Hair follicular keratinocyte (primary cell): Measurements from ENCODE around the gene UGGT2. TPM values are rescaled to one million over a fixed set of nuclear protein-coding genes. Genes with fewer than 3 reads are reported as not detected.

Experiments
- total RNA-seq: library from RNA; depleted of rRNA; stranded (reverse); fragments of >200 nt; gene quantifications from 2 replicates; pipeline ENCODE4 v1.2.3, GENCODE V29; 2015

Gene UGGT2, protein sequence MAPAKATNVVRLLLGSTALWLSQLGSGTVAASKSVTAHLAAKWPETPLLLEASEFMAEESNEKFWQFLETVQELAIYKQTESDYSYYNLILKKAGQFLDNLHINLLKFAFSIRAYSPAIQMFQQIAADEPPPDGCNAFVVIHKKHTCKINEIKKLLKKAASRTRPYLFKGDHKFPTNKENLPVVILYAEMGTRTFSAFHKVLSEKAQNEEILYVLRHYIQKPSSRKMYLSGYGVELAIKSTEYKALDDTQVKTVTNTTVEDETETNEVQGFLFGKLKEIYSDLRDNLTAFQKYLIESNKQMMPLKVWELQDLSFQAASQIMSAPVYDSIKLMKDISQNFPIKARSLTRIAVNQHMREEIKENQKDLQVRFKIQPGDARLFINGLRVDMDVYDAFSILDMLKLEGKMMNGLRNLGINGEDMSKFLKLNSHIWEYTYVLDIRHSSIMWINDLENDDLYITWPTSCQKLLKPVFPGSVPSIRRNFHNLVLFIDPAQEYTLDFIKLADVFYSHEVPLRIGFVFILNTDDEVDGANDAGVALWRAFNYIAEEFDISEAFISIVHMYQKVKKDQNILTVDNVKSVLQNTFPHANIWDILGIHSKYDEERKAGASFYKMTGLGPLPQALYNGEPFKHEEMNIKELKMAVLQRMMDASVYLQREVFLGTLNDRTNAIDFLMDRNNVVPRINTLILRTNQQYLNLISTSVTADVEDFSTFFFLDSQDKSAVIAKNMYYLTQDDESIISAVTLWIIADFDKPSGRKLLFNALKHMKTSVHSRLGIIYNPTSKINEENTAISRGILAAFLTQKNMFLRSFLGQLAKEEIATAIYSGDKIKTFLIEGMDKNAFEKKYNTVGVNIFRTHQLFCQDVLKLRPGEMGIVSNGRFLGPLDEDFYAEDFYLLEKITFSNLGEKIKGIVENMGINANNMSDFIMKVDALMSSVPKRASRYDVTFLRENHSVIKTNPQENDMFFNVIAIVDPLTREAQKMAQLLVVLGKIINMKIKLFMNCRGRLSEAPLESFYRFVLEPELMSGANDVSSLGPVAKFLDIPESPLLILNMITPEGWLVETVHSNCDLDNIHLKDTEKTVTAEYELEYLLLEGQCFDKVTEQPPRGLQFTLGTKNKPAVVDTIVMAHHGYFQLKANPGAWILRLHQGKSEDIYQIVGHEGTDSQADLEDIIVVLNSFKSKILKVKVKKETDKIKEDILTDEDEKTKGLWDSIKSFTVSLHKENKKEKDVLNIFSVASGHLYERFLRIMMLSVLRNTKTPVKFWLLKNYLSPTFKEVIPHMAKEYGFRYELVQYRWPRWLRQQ (N-terminal part only)
- 13.9 and 29.6 TPM in 2 replicates for total RNA-seq

GRCh38 chr13:96053003-96053703 is at the start of gene UGGT2:
Gene UGGT2, minus strand, starts transcription at chr13:96053401. Its CDS starts 89 bp downstream, at chr13:96053312.

DNA sequence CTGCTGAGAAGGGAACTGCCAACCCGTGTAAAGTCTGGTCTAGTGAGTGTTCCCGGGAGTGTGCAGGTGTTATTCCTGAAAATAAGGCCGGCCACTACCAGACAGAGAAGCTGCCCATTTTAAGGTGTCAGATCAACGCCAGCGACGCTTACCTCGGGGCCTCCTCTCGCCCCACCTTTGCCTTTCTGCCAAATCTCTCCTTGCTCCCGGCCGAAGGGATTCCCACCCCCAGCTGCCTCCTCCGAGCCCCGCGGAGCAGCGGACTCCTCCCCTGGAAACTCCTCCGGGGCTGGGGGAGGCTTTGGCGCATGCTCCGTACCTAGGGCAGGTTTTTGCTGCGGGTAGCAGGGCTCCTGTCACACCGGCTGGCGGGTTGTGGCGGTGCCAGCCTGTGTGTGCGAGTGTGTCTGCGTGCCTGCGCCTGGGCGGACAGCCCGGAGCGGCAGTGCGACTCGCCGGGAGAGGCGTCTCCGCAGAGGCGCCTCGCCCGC is 36.6 kb upstream of the UGGT2 start, which contains the start of gene HS6ST3:
HS6ST3 (plus strand) TSS at position 359 of the 491 bp plus-strand sequence.

Other genes with a start within 250 kb of the UGGT2 start
- gene HS6ST3, start 36.7 kb upstream of the UGGT2 start, total RNA-seq = not detected in 2 replicates